ENCODE data around the gene CWC27. TPM values are rescaled to one million over a fixed set of nuclear protein-coding genes. Genes with fewer than 3 reads are reported as not detected.

Gene CWC27
- total and polyA plus RNA-seq, 5 experiments from 2014 or later = 20.3 to 33.8 (median 32.3) TPM

DNA sequence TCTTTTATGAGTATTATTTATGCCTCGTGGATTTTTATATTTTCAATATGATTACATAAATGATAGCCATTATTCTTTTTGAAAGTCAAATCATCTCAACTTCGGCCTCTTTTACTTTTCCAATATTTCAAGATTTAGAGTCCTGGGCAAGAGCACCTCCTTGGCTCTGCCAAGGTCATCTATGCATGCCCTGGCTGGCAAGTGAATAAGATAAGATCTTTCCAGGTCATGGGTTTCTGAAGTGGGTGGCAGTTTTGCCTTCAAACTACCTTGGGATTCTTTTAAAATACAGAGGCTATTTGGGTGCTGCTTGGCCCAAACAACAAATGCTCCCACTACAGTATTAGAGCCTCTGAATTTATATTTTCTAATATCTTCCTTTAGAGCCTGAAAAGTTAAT lies 95.4 kb downstream of the CWC27 start:
- Mint-ChIP-seq H3K9me3 (no peaks in the 10 kb centered on the region), H3K36me3 (peaks cover 0 to 19% (median 14%) of the 10 kb centered on the region in 3 donors)

DNA sequence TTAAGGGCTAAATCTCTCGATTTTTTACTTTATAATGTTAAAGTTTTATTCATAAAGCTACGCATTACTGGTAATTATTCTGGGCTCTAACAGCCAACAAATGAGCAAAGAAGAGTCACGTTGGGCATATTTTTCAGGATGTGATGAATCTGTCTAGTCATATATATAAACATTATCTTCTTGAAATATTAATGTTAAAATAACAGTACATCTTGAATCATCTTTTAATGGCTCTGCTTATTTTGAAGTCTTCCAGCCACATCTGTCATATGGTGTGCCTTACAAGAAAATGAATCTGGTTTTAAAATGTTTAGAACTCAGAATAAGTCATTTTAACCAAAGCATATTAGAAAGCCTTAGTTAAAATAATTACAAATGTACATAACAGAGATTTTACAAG lies 96.9 kb downstream of the CWC27 start:
- ATAC-seq = no peak
- no peak for DNase-seq
- no peaks in the 10 kb centered on the region for H3K27me3 Mint-ChIP-seq
- POLR2A ChIA-PET = no interaction called here
- no peaks in the 10 kb centered on the region for H3K9me3 Mint-ChIP-seq
- no peaks in the 10 kb centered on the region for H3K4me1 Mint-ChIP-seq
- H3K36me3 Mint-ChIP-seq = peaks cover 0 to 17% (median 12%) of the 10 kb centered on the region in 3 donors
- H3K27ac Mint-ChIP-seq = no peak overlapping the region
- no peak overlapping the region for H3K4me3 Mint-ChIP-seq

More for the DNA sequence above, 95.4 kb downstream of the CWC27 start:
- H3K4me3 Mint-ChIP-seq = no peak overlapping the region
- no peak overlapping the region for H3K27ac Mint-ChIP-seq
- no peaks in the 10 kb centered on the region for H3K4me1 Mint-ChIP-seq
- POLR2A ChIA-PET = no interaction called here
- ATAC-seq (no peak), DNase-seq (no peak)
- no peaks in the 10 kb centered on the region for H3K27me3 Mint-ChIP-seq

- DNase-seq (no peak), ATAC-seq (no peak)
- Mint-ChIP-seq H3K4me3 (no peak overlapping the region), H3K9me3 (no peaks in the 10 kb centered on the region), H3K27ac (no peak overlapping the region), H3K36me3 (peaks cover 0 to 15% (median 7%) of the 10 kb centered on the region in 3 donors), H3K27me3 (no peaks in the 10 kb centered on the region), H3K4me1 (peaks cover 0 to 2% (median 0%) of the 10 kb centered on the region in 4 donors)
- POLR2A ChIA-PET = no interaction called here
Observed at GRCh38 chr5:64869419-64869818, 100.7 kb downstream of the CWC27 start.

DNA sequence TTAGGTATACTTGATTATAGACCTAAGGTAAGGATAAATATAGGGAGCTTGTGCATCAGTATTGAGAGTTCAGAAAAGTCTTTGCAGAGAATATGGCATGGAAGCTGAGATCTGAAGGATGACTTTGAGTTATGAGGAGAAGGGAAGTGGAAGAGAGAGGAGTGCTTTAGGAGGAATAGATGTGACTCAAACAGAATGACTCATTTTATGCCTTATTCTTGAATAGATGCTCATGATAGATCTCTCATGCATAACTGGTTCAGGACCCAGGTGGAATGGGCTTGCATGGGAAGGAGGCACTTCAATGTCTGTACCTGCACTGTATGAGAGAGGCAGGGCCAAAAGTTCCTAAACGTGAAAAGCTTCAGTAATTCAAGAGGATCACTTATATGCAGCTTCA lies 103.3 kb downstream of the CWC27 start:
- H3K27me3 Mint-ChIP-seq = no peaks in the 10 kb centered on the region
- no peak for ATAC-seq
- no peak overlapping the region for H3K4me3 Mint-ChIP-seq
- POLR2A ChIA-PET = no interaction called here
- H3K36me3 Mint-ChIP-seq = peaks cover 2 to 6% (median 6%) of the 10 kb centered on the region in 3 donors
- peaks cover 0 to 2% (median 0%) of the 10 kb centered on the region in 4 donors for H3K4me1 Mint-ChIP-seq
- no peak overlapping the region for H3K27ac Mint-ChIP-seq
- DNase-seq = no peak
- no peaks in the 10 kb centered on the region for H3K9me3 Mint-ChIP-seq

DNA sequence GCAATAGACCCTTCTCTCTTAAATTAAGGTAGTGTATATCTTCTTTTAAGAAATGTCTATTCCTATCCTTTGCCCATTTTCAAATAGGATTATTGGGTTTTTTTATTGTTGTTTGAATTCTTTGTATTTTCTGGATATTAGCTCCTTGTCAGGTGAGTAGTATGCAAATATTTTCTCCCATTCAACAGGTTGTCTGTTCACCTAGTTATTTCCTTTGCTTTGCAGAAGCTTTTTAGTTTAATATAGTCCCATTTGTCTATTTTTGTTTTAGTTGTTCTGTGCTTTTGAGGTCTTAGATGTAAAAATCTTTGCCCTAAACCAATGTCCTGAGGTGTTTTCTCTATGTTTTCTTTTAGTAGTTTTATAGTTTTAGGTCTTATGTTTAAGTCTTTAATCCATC lies 104.7 kb downstream of the CWC27 start:
- no peak for ATAC-seq
- Mint-ChIP-seq H3K27me3 (no peaks in the 10 kb centered on the region), H3K4me3 (no peak overlapping the region), H3K4me1 (peaks cover 0 to 2% (median 0%) of the 10 kb centered on the region in 4 donors), H3K36me3 (peaks cover 4 to 10% (median 7%) of the 10 kb centered on the region in 3 donors), H3K27ac (no peak overlapping the region), H3K9me3 (no peaks in the 10 kb centered on the region)
- POLR2A ChIA-PET = no interaction called here
- no peak for DNase-seq

DNA sequence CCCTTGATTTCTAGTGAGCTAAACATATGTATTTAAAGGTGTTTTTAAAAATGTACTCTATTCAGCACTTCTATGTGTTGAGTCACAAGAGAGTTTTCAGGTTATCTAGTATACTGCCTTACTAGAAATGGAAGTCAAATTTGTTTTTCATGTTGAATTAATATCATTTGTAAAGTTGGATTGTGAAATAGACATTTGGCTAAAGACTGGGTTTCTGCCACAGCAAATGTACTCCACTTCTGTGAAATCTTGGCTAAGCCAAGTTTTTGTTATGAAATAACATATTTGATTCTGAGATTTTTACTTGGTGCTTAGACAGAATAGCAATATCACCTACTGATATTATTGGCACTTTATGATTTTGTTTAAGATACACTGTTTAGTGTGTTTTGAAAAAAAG lies 106.0 kb downstream of the CWC27 start:
- no peak overlapping the region for H3K4me3 Mint-ChIP-seq
- peaks cover 4 to 10% (median 7%) of the 10 kb centered on the region in 3 donors for H3K36me3 Mint-ChIP-seq
- POLR2A ChIA-PET = no interaction called here
- H3K27ac Mint-ChIP-seq = no peak overlapping the region
- peaks cover 0 to 2% (median 0%) of the 10 kb centered on the region in 4 donors for H3K4me1 Mint-ChIP-seq
- ATAC-seq (no peak), DNase-seq (no peak)
- no peaks in the 10 kb centered on the region for H3K9me3 Mint-ChIP-seq
- H3K27me3 Mint-ChIP-seq = no peaks in the 10 kb centered on the region

- no peaks in the 10 kb centered on the region for H3K27me3 Mint-ChIP-seq
- H3K4me3 Mint-ChIP-seq = no peak overlapping the region
- ATAC-seq (no peak), DNase-seq (no peak)
- peaks cover 0 to 3% (median 0%) of the 10 kb centered on the region in 9 donors for H3K9me3 Mint-ChIP-seq
- POLR2A ChIA-PET = no interaction called here
- peaks cover 7 to 10% (median 8%) of the 10 kb centered on the region in 3 donors for H3K36me3 Mint-ChIP-seq
- peaks cover 0 to 2% (median 0%) of the 10 kb centered on the region in 4 donors for H3K4me1 Mint-ChIP-seq
- H3K27ac Mint-ChIP-seq = no peak overlapping the region
Observed at GRCh38 chr5:64876203-64876602, 107.5 kb downstream of the CWC27 start.

DNA sequence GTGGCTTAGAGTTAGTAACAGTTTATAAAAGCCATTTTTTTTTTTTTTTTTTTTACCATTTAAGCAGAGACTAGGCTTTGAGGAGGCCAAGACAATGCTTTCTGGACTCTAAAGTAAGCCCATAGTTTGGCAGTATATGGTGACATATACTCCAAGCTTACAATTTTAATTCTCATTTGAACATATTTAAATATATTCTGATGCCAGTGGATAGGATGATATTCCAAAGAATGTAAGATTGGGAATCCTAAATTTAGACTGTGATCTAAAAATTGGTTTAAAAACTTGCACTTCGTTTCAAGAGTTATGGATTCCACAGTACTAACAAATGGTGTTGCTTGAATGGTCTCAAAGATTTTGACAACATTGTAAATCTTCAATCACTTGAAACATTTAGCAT lies 112.1 kb downstream of the CWC27 start:
- H3K4me3 Mint-ChIP-seq = no peak overlapping the region
- H3K27me3 Mint-ChIP-seq = no peaks in the 10 kb centered on the region
- ATAC-seq (no peak), DNase-seq (no peak)
- no peak overlapping the region for H3K27ac Mint-ChIP-seq
- peaks cover 0 to 7% (median 0%) of the 10 kb centered on the region in 9 donors for H3K9me3 Mint-ChIP-seq
- POLR2A ChIA-PET = no interaction called here
- H3K36me3 Mint-ChIP-seq = peaks cover 9 to 11% (median 10%) of the 10 kb centered on the region in 3 donors
- peaks cover 0 to 4% (median 0%) of the 10 kb centered on the region in 4 donors for H3K4me1 Mint-ChIP-seq

- H3K27ac Mint-ChIP-seq = no peak overlapping the region
- peaks cover 0 to 7% (median 0%) of the 10 kb centered on the region in 9 donors for H3K9me3 Mint-ChIP-seq
- DNase-seq (no peak), ATAC-seq (no peak)
- no peaks in the 10 kb centered on the region for H3K27me3 Mint-ChIP-seq
- peaks cover 0 to 4% (median 0%) of the 10 kb centered on the region in 4 donors for H3K4me1 Mint-ChIP-seq
- H3K36me3 Mint-ChIP-seq = peaks cover 5 to 13% (median 6%) of the 10 kb centered on the region in 3 donors
- H3K4me3 Mint-ChIP-seq = no peak overlapping the region
- POLR2A ChIA-PET = no interaction called here
Observed at GRCh38 chr5:64883912-64884311, 115.2 kb downstream of the CWC27 start.

DNA sequence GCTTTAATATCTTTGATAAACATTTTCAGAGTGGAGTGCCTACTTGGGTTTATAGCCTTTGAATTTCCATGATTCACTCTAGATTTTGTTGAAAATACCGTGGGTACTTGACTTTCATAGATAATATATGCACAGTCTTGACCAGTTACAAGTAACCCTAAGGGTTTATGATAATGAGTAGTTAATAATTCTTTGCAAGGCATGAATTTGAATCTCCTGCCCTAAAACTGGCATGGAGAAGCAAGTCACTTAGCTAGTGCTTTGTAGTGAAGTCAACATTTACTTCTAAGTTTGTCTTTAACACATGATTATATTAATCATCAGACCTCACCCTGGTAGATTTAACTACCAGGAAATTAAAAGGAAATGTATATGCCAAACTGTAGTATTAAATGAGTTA lies 115.8 kb downstream of the CWC27 start:
- Mint-ChIP-seq H3K4me3 (no peak overlapping the region), H3K27ac (no peak overlapping the region), H3K4me1 (peaks cover 0 to 4% (median 0%) of the 10 kb centered on the region in 4 donors), H3K36me3 (peaks cover 5 to 17% (median 6%) of the 10 kb centered on the region in 3 donors), H3K9me3 (peaks cover 0 to 7% (median 0%) of the 10 kb centered on the region in 9 donors), H3K27me3 (no peaks in the 10 kb centered on the region)
- POLR2A ChIA-PET = no interaction called here
- DNase-seq (no peak), ATAC-seq (no peak)

DNA sequence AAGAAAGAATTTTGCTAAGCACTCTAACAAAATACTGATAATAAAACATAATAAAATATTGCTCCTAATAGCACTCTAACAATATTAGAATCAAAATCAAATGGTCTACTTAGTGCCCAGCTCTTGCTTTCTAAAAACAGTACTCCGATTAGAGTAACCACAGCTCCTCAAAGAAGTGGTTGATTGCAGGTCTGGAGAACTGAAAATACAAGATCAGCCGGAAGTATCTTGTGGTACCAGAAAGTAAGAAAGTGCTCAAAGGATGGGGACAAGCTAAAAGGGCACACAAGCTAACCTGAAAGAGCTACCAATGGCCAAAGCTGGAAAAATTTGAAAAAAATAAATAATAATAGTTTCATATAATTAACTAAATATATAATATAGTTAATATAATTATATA lies 119.2 kb downstream of the CWC27 start:
- POLR2A ChIA-PET = no interaction called here
- Mint-ChIP-seq H3K27me3 (no peaks in the 10 kb centered on the region), H3K4me3 (no peak overlapping the region), H3K27ac (no peak overlapping the region), H3K36me3 (peaks cover 4 to 17% (median 13%) of the 10 kb centered on the region in 3 donors), H3K4me1 (peaks cover 0 to 4% (median 0%) of the 10 kb centered on the region in 4 donors), H3K9me3 (no peaks in the 10 kb centered on the region)
- ATAC-seq (no peak), DNase-seq (no peak)

DNA sequence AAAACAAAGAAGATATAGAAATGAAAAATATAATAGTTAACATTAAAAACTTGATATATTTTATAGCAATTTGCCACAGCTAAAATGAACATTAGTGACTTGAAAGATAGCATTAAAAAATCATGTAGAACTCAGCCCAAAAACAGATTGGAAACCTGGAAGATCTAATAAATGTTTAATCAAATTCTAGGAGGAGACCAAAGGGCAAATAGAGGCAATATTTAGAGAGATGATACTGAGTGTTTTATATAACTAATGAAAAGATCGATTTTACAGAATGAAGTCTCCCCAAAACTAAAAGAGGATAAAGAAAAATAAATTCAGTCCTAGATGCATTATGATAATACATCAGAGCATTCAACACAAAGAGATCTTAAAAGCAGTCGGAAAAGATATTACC lies 127.0 kb downstream of the CWC27 start:
- H3K27ac Mint-ChIP-seq = no peak overlapping the region
- no peak for DNase-seq
- no peak for ATAC-seq
- H3K27me3 Mint-ChIP-seq = no peaks in the 10 kb centered on the region
- H3K4me3 Mint-ChIP-seq = no peak overlapping the region
- peaks cover 0 to 44% (median 23%) of the 10 kb centered on the region in 9 donors for H3K9me3 Mint-ChIP-seq
- no peaks in the 10 kb centered on the region for H3K4me1 Mint-ChIP-seq
- peaks cover 45 to 72% (median 64%) of the 10 kb centered on the region in 3 donors for H3K36me3 Mint-ChIP-seq
- POLR2A ChIA-PET = no interaction called here

DNA sequence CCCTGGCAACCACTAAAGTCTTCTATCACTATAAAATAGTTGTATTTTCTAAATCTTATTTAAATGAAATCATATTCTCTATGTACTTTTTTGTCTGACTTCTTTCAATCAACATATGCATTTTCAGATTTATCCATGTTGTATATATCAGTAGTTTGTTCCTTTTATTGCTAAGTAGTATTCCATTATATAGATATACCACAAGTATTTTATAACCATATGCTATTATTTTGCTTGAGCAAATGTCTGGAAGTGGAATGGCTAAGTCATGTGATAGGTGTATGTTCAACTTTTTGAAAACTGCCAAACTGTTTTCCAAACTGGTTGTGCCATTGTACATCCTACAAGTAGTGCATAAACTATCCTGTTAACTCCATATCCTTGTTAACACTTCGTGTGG lies 131.1 kb downstream of the CWC27 start:
- DNase-seq (no peak), ATAC-seq (no peak)
- H3K36me3 Mint-ChIP-seq = peaks cover 51 to 77% (median 59%) of the 10 kb centered on the region in 3 donors
- H3K4me3 Mint-ChIP-seq = no peak overlapping the region
- H3K27me3 Mint-ChIP-seq = no peaks in the 10 kb centered on the region
- H3K9me3 Mint-ChIP-seq = peaks cover 2 to 44% (median 23%) of the 10 kb centered on the region in 9 donors
- no peaks in the 10 kb centered on the region for H3K4me1 Mint-ChIP-seq
- no peak overlapping the region for H3K27ac Mint-ChIP-seq
- POLR2A ChIA-PET = no interaction called here

- POLR2A ChIA-PET = no interaction called here
Observed at GRCh38 chr5:64900618-64901017, 131.9 kb downstream of the CWC27 start.

More at GRCh38 chr5:64900618-64901017, 131.9 kb downstream of the CWC27 start:
- no peak for ATAC-seq
- H3K9me3 Mint-ChIP-seq = peaks cover 2 to 46% (median 24%) of the 10 kb centered on the region in 9 donors
- no peak overlapping the region for H3K4me3 Mint-ChIP-seq
- no peak for DNase-seq
- no peaks in the 10 kb centered on the region for H3K27me3 Mint-ChIP-seq
- peaks cover 47 to 75% (median 54%) of the 10 kb centered on the region in 3 donors for H3K36me3 Mint-ChIP-seq
- H3K27ac Mint-ChIP-seq = no peak overlapping the region
- no peaks in the 10 kb centered on the region for H3K4me1 Mint-ChIP-seq

Data from naive thymus-derived CD8-positive, alpha-beta T cell (primary cell).